ENCODE results near the gene SLC6A6.

DNA sequence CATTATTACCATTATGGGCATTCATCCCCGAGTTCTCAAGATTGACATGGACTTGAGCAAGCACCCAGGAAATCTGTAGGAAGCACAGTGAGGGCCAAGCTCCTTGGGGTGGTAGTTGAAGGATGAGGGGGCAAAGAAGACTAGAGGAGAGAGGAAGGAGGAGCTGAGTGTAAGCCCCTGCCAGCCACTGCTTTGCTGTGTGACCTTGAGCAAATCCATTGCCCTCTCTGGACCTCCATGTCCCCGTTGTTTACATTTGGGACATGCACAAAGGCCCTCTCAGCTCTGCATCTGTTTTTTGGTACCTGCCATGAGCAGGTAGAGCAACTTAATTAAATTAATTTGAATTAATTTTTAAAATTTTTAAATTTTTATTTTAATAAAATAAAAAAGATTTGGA lies 33.5 kb upstream of the SLC6A6 start:
- TF ChIP-seq, protein P1, sequence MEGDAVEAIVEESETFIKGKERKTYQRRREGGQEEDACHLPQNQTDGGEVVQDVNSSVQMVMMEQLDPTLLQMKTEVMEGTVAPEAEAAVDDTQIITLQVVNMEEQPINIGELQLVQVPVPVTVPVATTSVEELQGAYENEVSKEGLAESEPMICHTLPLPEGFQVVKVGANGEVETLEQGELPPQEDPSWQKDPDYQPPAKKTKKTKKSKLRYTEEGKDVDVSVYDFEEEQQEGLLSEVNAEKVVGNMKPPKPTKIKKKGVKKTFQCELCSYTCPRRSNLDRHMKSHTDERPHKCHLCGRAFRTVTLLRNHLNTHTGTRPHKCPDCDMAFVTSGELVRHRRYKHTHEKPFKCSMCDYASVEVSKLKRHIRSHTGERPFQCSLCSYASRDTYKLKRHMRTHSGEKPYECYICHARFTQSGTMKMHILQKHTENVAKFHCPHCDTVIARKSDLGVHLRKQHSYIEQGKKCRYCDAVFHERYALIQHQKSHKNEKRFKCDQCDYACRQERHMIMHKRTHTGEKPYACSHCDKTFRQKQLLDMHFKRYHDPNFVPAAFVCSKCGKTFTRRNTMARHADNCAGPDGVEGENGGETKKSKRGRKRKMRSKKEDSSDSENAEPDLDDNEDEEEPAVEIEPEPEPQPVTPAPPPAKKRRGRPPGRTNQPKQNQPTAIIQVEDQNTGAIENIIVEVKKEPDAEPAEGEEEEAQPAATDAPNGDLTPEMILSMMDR (conservative IDR thresholded peaks at IDR 0.05; ENCODE audit: low read depth in 2 of 2): no peak
- TF ChIP-seq, protein P2, sequence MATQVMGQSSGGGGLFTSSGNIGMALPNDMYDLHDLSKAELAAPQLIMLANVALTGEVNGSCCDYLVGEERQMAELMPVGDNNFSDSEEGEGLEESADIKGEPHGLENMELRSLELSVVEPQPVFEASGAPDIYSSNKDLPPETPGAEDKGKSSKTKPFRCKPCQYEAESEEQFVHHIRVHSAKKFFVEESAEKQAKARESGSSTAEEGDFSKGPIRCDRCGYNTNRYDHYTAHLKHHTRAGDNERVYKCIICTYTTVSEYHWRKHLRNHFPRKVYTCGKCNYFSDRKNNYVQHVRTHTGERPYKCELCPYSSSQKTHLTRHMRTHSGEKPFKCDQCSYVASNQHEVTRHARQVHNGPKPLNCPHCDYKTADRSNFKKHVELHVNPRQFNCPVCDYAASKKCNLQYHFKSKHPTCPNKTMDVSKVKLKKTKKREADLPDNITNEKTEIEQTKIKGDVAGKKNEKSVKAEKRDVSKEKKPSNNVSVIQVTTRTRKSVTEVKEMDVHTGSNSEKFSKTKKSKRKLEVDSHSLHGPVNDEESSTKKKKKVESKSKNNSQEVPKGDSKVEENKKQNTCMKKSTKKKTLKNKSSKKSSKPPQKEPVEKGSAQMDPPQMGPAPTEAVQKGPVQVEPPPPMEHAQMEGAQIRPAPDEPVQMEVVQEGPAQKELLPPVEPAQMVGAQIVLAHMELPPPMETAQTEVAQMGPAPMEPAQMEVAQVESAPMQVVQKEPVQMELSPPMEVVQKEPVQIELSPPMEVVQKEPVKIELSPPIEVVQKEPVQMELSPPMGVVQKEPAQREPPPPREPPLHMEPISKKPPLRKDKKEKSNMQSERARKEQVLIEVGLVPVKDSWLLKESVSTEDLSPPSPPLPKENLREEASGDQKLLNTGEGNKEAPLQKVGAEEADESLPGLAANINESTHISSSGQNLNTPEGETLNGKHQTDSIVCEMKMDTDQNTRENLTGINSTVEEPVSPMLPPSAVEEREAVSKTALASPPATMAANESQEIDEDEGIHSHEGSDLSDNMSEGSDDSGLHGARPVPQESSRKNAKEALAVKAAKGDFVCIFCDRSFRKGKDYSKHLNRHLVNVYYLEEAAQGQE (IDR thresholded peaks at IDR 0.05; ENCODE audit: unreplicated experiment): no peak
- TF ChIP-seq EZH2 (IDR thresholded peaks at IDR 0.05; ENCODE audit: low read depth, unreplicated experiment) (no peak), POLR2AphosphoS5 (IDR thresholded peaks at IDR 0.05; ENCODE audit: low read depth) (no peak), EZH2phosphoT487 (IDR thresholded peaks at IDR 0.05; ENCODE audit: unreplicated experiment) (no peak), CREB1 (CRISPR knock-in tag; IDR thresholded peaks at IDR 0.05; ENCODE audit: low read depth) (no peak), JUNB (IDR thresholded peaks at IDR 0.05; ENCODE audit: unreplicated experiment) (no peak), STAT1 (IDR thresholded peaks at IDR 0.05; ENCODE audit: unreplicated experiment) (no peak), ZNF331 (CRISPR knock-in tag; IDR thresholded peaks at IDR 0.05; ENCODE audit: low read depth) (no peak), NANOG (IDR thresholded peaks at IDR 0.05; ENCODE audit: borderline replicate concordance) (no peak)
- TF ChIP-seq, protein P3, sequence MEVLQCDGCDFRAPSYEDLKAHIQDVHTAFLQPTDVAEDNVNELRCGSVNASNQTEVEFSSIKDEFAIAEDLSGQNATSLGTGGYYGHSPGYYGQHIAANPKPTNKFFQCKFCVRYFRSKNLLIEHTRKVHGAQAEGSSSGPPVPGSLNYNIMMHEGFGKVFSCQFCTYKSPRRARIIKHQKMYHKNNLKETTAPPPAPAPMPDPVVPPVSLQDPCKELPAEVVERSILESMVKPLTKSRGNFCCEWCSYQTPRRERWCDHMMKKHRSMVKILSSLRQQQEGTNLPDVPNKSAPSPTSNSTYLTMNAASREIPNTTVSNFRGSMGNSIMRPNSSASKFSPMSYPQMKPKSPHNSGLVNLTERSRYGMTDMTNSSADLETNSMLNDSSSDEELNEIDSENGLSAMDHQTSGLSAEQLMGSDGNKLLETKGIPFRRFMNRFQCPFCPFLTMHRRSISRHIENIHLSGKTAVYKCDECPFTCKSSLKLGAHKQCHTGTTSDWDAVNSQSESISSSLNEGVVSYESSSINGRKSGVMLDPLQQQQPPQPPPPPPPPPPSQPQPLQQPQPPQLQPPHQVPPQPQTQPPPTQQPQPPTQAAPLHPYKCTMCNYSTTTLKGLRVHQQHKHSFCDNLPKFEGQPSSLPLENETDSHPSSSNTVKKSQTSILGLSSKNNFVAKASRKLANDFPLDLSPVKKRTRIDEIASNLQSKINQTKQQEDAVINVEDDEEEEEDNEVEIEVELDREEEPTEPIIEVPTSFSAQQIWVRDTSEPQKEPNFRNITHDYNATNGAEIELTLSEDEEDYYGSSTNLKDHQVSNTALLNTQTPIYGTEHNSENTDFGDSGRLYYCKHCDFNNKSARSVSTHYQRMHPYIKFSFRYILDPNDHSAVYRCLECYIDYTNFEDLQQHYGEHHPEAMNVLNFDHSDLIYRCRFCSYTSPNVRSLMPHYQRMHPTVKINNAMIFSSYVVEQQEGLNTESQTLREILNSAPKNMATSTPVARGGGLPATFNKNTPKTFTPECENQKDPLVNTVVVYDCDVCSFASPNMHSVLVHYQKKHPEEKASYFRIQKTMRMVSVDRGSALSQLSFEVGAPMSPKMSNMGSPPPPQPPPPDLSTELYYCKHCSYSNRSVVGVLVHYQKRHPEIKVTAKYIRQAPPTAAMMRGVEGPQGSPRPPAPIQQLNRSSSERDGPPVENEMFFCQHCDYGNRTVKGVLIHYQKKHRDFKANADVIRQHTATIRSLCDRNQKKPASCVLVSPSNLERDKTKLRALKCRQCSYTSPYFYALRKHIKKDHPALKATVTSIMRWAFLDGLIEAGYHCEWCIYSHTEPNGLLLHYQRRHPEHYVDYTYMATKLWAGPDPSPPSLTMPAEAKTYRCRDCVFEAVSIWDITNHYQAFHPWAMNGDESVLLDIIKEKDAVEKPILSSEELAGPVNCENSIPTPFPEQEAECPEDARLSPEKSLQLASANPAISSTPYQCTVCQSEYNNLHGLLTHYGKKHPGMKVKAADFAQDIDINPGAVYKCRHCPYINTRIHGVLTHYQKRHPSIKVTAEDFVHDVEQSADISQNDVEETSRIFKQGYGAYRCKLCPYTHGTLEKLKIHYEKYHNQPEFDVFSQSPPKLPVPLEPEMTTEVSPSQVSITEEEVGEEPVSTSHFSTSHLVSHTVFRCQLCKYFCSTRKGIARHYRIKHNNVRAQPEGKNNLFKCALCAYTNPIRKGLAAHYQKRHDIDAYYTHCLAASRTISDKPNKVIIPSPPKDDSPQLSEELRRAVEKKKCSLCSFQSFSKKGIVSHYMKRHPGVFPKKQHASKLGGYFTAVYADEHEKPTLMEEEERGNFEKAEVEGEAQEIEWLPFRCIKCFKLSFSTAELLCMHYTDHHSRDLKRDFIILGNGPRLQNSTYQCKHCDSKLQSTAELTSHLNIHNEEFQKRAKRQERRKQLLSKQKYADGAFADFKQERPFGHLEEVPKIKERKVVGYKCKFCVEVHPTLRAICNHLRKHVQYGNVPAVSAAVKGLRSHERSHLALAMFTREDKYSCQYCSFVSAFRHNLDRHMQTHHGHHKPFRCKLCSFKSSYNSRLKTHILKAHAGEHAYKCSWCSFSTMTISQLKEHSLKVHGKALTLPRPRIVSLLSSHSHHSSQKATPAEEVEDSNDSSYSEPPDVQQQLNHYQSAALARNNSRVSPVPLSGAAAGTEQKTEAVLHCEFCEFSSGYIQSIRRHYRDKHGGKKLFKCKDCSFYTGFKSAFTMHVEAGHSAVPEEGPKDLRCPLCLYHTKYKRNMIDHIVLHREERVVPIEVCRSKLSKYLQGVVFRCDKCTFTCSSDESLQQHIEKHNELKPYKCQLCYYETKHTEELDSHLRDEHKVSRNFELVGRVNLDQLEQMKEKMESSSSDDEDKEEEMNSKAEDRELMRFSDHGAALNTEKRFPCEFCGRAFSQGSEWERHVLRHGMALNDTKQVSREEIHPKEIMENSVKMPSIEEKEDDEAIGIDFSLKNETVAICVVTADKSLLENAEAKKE (CRISPR knock-in tag; IDR thresholded peaks at IDR 0.05): no peak

Measured in GM23338 (cell line).